NCI-H1048 (cell line): ENCODE results near the gene PRCC.

ENCODE experiments used
- DNase-seq: peaks from one replicate; lab custom pipeline; 2025; lab: John Stamatoyannopoulos, UW

Gene PRCC

GRCh38 chr1:156844638-156845037 lies 77.3 kb downstream of the PRCC start:
- DNase-seq, result no peak

- DNase-seq, result no peak
Measured at GRCh38 chr1:156845055-156845952, 78.0 kb downstream of the PRCC start.

GRCh38 chr1:156845953-156846545 lies 78.7 kb downstream of the PRCC start:
- no peak for DNase-seq

- DNase-seq, result no peak
Measured at GRCh38 chr1:156846643-156847042, 79.3 kb downstream of the PRCC start.

GRCh38 chr1:156847591-156848460 lies 80.5 kb downstream of the PRCC start:
- no peak for DNase-seq

GRCh38 chr1:156848461-156849150 lies 81.3 kb downstream of the PRCC start:
- DNase-seq, result no peak

- no peak for DNase-seq
Measured at GRCh38 chr1:156849151-156849496, 81.8 kb downstream of the PRCC start.
